SH-SY5Y (cell line): ENCODE results near the gene CCDC159.

Experiments
- GATA2 ChIP-seq: IDR thresholded peaks from 2 replicates; pipeline ENCODE4 v1.6.1; 2011; ENCODE audit warnings: mild to moderate bottlenecking, low read depth, low read length
- GATA3 ChIP-seq: IDR thresholded peaks from 2 replicates; pipeline ENCODE4 v1.6.1; 2011; ENCODE audit warnings: low read depth, mild to moderate bottlenecking, low read length, moderate library complexity

DNA sequence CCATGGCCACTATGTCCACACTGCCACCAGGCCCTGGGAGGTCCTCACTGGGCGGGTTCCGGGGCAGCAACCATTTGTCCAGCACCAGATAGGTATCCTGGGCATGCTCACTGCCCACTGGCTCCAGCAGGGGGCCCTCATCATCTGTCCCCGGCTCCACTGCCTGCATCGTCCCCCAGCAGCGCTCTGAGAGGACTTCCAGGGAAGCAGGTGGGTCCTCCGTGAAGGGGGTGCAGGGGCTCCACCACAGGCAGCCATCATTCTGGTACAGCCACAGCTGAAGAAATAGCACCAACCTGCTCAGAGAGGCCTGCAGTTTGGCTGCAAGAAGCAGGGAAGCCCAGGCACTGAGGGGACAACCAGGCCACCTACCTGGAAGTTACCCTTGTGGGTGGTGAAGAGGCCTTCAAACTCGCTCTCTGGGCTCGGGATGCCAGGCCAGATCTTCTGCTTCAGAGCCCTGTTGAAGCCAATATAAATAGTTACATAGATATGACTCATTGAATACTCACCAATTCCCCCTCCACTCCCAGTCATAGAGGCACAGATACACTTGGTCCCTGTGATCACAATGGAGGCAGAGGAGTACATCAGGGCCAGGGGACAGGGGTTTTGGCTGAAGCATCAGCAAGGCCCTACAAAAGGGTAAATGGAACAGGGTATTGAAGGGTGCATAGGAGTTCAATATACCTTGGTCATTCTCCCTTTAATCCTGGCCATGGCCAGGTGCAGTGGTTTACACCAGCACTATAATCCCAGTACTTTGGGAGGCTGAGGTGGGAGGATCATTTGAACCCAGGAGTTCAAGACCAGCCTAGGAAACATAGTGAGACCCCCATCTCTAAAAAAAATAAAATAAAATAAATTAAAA is 32.2 kb downstream of the CCDC159 start:
- no peak for TF ChIP-seq GATA3
- TF ChIP-seq GATA2: no peak
